ENCODE measurements around the gene UTS2R.
"Not testable (repeated sequence)": the region's sequence is repeated elsewhere in the genome, so short reads cannot be mapped to it uniquely, and the experiment has no call there.

The UTS2R gene

GRCh38 chr17:82334622-82335394, 36.8 kb upstream of the UTS2R start:
- DNase-seq = peak; percentile 20

- peak; percentile 39 for DNase-seq
Observed at GRCh38 chr17:82338858-82339633, 32.5 kb upstream of the UTS2R start.

- no peak for DNase-seq
Observed at GRCh38 chr17:82339634-82340580, 31.7 kb upstream of the UTS2R start.

GRCh38 chr17:82342361-82343079, 29.0 kb upstream of the UTS2R start:
- DNase-seq = no peak

GRCh38 chr17:82343560-82343959, 28.0 kb upstream of the UTS2R start:
- no peak for DNase-seq

- DNase-seq = no peak
Observed at GRCh38 chr17:82344175-82344907, 27.2 kb upstream of the UTS2R start.

- no peak for DNase-seq
Observed at GRCh38 chr17:82345151-82345976, 26.2 kb upstream of the UTS2R start.

GRCh38 chr17:82346342-82347300, 24.9 kb upstream of the UTS2R start:
- no peak for DNase-seq

- DNase-seq = not testable (repeated sequence)
Observed at GRCh38 chr17:82347994-82348393, 23.6 kb upstream of the UTS2R start.

GRCh38 chr17:82348434-82348833, 23.1 kb upstream of the UTS2R start:
- no peak for DNase-seq

- no peak for DNase-seq
Observed at GRCh38 chr17:82348866-82349265, 22.7 kb upstream of the UTS2R start.

- DNase-seq = no peak
Observed at GRCh38 chr17:82349287-82349701, 22.3 kb upstream of the UTS2R start.

GRCh38 chr17:82350182-82351030, 21.2 kb upstream of the UTS2R start:
- no peak for DNase-seq

GRCh38 chr17:82351254-82351712, 20.3 kb upstream of the UTS2R start:
- no peak for DNase-seq

- DNase-seq = peak; percentile 97
Observed at GRCh38 chr17:82351713-82352488, 19.7 kb upstream of the UTS2R start.

- no peak for DNase-seq
Observed at GRCh38 chr17:82353484-82353883, 18.1 kb upstream of the UTS2R start.

- no peak for DNase-seq
Observed at GRCh38 chr17:82354804-82355308, 16.7 kb upstream of the UTS2R start.
